ENCODE data around the gene CCNJ.

GRCh38 chr10:96014473-96015102 is 28.8 kb upstream of the CCNJ start:
- no peak for TF ChIP-seq CTCF (conservative IDR thresholded peaks at IDR 0.05; ENCODE audit: low read length)
- TF ChIP-seq EZH2phosphoT487 (IDR thresholded peaks at IDR 0.05; ENCODE audit: borderline replicate concordance) = no peak
